H1 (cell line): ENCODE measurements around the gene CLIP4. TPM values are rescaled to one million over a fixed set of nuclear protein-coding genes. Genes with fewer than 3 reads are reported as not detected.

Experiments used
- CTCF ChIA-PET: fragments of 300-600 bp; sonication (Branson Sonifier 250); formaldehyde crosslinking; loops from one replicate; lab custom pipeline; 2021; ENCODE audit not compliant: partially characterized antibody; lab: Charles Lee
- POLR2A ChIA-PET: fragments of 300-600 bp; sonication (Branson Sonifier 250); formaldehyde crosslinking; loops from one replicate; lab custom pipeline; 2021; ENCODE audit warnings: inconsistent platforms; ENCODE audit not compliant: partially characterized antibody; lab: Charles Lee
- DNase-seq, 2 experiments: peaks; one replicate each; pipeline versions ENCODE4 v3.0.0 to v3.0.0-alpha.2; 2010 to 2022; ENCODE audit warnings: low spot score in 2 of 2, low read depth in 1 of 2, mixed read lengths in 1 of 2
- FAIRE-seq: peaks from 2 replicates; lab custom pipeline; 2011; peaks lifted over from hg19 to GRCh38; lab: Jason Lieb, UNC
- H2AFZ ChIP-seq: 2 replicates; pipeline ENCODE4 v1.8.1; 2012; ENCODE audit warnings: low read length, inconsistent platforms
- H2AK5ac ChIP-seq: 2 replicates; pipeline ENCODE4 v1.6.1; 2013; ENCODE audit warnings: low read depth, low read length
- H2BK120ac ChIP-seq: replicated peaks from 2 replicates; pipeline ENCODE3; 2013; ENCODE audit warnings: low read depth, low read length, inconsistent platforms
- H2BK12ac ChIP-seq: 2 replicates; pipeline ENCODE4 v1.6.1; 2013; ENCODE audit warnings: low read depth, low read length
- H2BK15ac ChIP-seq: 2 replicates; pipeline ENCODE4 v1.6.1; 2013; ENCODE audit warnings: low read length
- H2BK20ac ChIP-seq: 2 replicates; pipeline ENCODE4 v1.6.1; 2013; ENCODE audit warnings: low read length
- H2BK5ac ChIP-seq: 2 replicates; pipeline ENCODE4 v1.6.1; 2013; ENCODE audit warnings: low read depth, low read length
- H3K14ac ChIP-seq: 2 replicates; pipeline ENCODE4 v1.6.1; 2013; ENCODE audit warnings: inconsistent platforms; ENCODE audit not compliant: insufficient read length
- H3K18ac ChIP-seq: 2 replicates; pipeline ENCODE4 v1.6.1; 2013; ENCODE audit warnings: low read length; ENCODE audit errors: extremely low read depth
- H3K23ac ChIP-seq: 2 replicates; pipeline ENCODE4 v1.6.1; 2013; ENCODE audit warnings: inconsistent platforms; ENCODE audit not compliant: insufficient read length
- H3K23me2 ChIP-seq: 2 replicates; pipeline ENCODE4 v1.6.1; 2013; ENCODE audit warnings: low read depth, low read length
- H3K27ac ChIP-seq: 2 replicates; pipeline ENCODE4 v1.6.1; 2011; ENCODE audit warnings: low read depth, low read length, inconsistent platforms
- H3K27me3 ChIP-seq, 4 experiments: replicated peaks in 1 of 4; 1 replicate in 1 of 4; 2 replicates in 3 of 4; pipeline versions ENCODE4 v1.6.1 to v1.8.1; 2011 to 2013; ENCODE audit warnings: low read length in 3 of 4, mild to moderate bottlenecking in 3 of 4, inconsistent platforms in 2 of 4, mixed read lengths in 2 of 4, moderate library complexity in 1 of 4; ENCODE audit not compliant: control insufficient read depth in 3 of 4, insufficient read depth in 3 of 4; ENCODE audit errors: extremely low read depth in 1 of 4
- H3K36me3 ChIP-seq, 4 experiments: 2 replicates each; pipeline versions ENCODE4 v1.6.1 to v1.8.1; 2011 to 2013; ENCODE audit warnings: mild to moderate bottlenecking in 4 of 4, low read length in 3 of 4, moderate library complexity in 2 of 4, control low read depth in 1 of 4, inconsistent platforms in 1 of 4; ENCODE audit not compliant: insufficient read depth in 4 of 4, control insufficient read depth in 2 of 4
- H3K4ac ChIP-seq: replicated peaks from 2 replicates; pipeline ENCODE3; 2013; ENCODE audit warnings: low read length, low read depth, mixed read lengths, inconsistent platforms; ENCODE audit not compliant: insufficient read length
- H3K4me1 ChIP-seq, 4 experiments: replicated peaks in 1 of 4; 1 replicate in 1 of 4; 2 replicates in 3 of 4; pipeline versions ENCODE4 v1.6.1 to v1.8.1; 2011 to 2013; ENCODE audit warnings: low read length in 3 of 4, inconsistent platforms in 2 of 4, mixed read lengths in 1 of 4; ENCODE audit not compliant: insufficient read depth in 4 of 4, control insufficient read depth in 3 of 4
- H3K4me2 ChIP-seq, 2 experiments: 2 replicates each; pipeline versions ENCODE4 v1.6.1 to v1.8.1; 2011 to 2013; ENCODE audit warnings: low read depth in 2 of 2, low read length in 2 of 2, control low read depth in 1 of 2, inconsistent platforms in 1 of 2, mild to moderate bottlenecking in 1 of 2; ENCODE audit not compliant: insufficient read depth in 1 of 2
- H3K4me3 ChIP-seq, 4 experiments: fragments of 200-600, 300-600 bp in 1 of 4; sonication (generic), shearing (Covaris generic), sonication (Bioruptor Twin) in 1 of 4; 2 replicates each; pipeline versions ENCODE4 v1.5.1 to v1.8.1; 2011 to 2016; ENCODE audit warnings: low read length in 4 of 4, low read depth in 3 of 4, control low read depth in 2 of 4, inconsistent platforms in 2 of 4, mild to moderate bottlenecking in 2 of 4, mixed read lengths in 1 of 4, moderate library complexity in 1 of 4; ENCODE audit not compliant: insufficient read depth in 2 of 4; ENCODE audit errors: extremely low read depth in 1 of 4
- H3K56ac ChIP-seq: replicated peaks from 2 replicates; pipeline ENCODE3; 2013; ENCODE audit warnings: low read depth, mild to moderate bottlenecking, mixed read lengths, low read length, inconsistent platforms; ENCODE audit not compliant: insufficient read length
- H3K79me1 ChIP-seq: 2 replicates; pipeline ENCODE4 v1.6.1; 2013; ENCODE audit warnings: low read depth, low read length, control low read depth
- H3K79me2 ChIP-seq, 2 experiments: 2 replicates each; pipeline versions ENCODE4 v1.6.1 to v1.8.1; 2012 to 2013; ENCODE audit warnings: low read length in 2 of 2, mild to moderate bottlenecking in 2 of 2, inconsistent platforms in 1 of 2; ENCODE audit not compliant: insufficient read depth in 2 of 2, control insufficient read depth in 1 of 2
- H3K9ac ChIP-seq, 4 experiments: replicated peaks in 1 of 4; 1 replicate in 1 of 4; 2 replicates in 3 of 4; pipeline versions ENCODE4 v1.6.1 to v1.8.1; 2011 to 2013; ENCODE audit warnings: low read depth in 3 of 4, low read length in 3 of 4, control low read depth in 2 of 4, mild to moderate bottlenecking in 2 of 4, moderate library complexity in 2 of 4, inconsistent platforms in 1 of 4; ENCODE audit errors: extremely low read depth in 1 of 4
- H3K9me3 ChIP-seq, 2 experiments: 2 replicates each; pipeline versions ENCODE4 v1.6.1 to v1.8.1; 2012 to 2013; ENCODE audit warnings: mild to moderate bottlenecking in 2 of 2, moderate library complexity in 2 of 2, control low read depth in 1 of 2, inconsistent platforms in 1 of 2, low read depth in 1 of 2, low read length in 1 of 2, mixed read lengths in 1 of 2; ENCODE audit not compliant: insufficient read depth in 2 of 2
- H4K20me1 ChIP-seq, 2 experiments: replicated peaks in 1 of 2; 2 replicates each; pipeline versions ENCODE3 to v1.8.1; 2011 to 2013; ENCODE audit warnings: inconsistent platforms in 2 of 2, low read length in 2 of 2, mild to moderate bottlenecking in 1 of 2; ENCODE audit not compliant: insufficient read depth in 2 of 2, control insufficient read depth in 1 of 2
- H4K5ac ChIP-seq: 2 replicates; pipeline ENCODE4 v1.6.1; 2013; ENCODE audit warnings: low read length, low read depth, mixed read lengths, inconsistent platforms; ENCODE audit not compliant: insufficient read length
- H4K8ac ChIP-seq: 2 replicates; pipeline ENCODE4 v1.8.0; 2013; ENCODE audit warnings: mild to moderate bottlenecking, moderate library complexity, low read length, inconsistent platforms; ENCODE audit not compliant: insufficient read depth; ENCODE audit errors: extremely low read depth
- H4K91ac ChIP-seq: replicated peaks from 2 replicates; pipeline ENCODE3; 2013; ENCODE audit warnings: low read length, mixed read lengths, inconsistent platforms; ENCODE audit not compliant: insufficient read length
- CREB1 ChIP-seq: IDR thresholded peaks from 2 replicates; pipeline ENCODE4 v1.6.1; 2012; ENCODE audit warnings: inconsistent platforms
- JUND ChIP-seq: IDR thresholded peaks from 2 replicates; pipeline ENCODE4 v1.6.1; 2011; ENCODE audit warnings: mild to moderate bottlenecking, improper control_type of control experiment, low read length
- KDM4A ChIP-seq: IDR thresholded peaks from one replicate; pipeline ENCODE4 v1.7.1; 2012; ENCODE audit warnings: low read depth, mild to moderate bottlenecking, moderate library complexity, low read length, inconsistent platforms; ENCODE audit not compliant: severe bottlenecking
- RAD21 ChIP-seq, 2 experiments: IDR thresholded peaks in 1 of 2; conservative IDR thresholded peaks in 1 of 2; 2 replicates each; pipeline ENCODE4 v1.6.1; 2011; ENCODE audit warnings: low read depth in 2 of 2, low read length in 2 of 2, improper control_type of control experiment in 1 of 2, inconsistent platforms in 1 of 2, mild to moderate bottlenecking in 1 of 2, moderate library complexity in 1 of 2
- RNF2 ChIP-seq: fragments of 200-900, 300-1000 bp; sonication (generic); IDR thresholded peaks from 2 replicates; pipeline ENCODE4 v1.7.1; 2016; ENCODE audit warnings: borderline replicate concordance, low read depth, mild to moderate bottlenecking, antibody characterized with exemption, low read length; ENCODE audit not compliant: poor library complexity, severe bottlenecking; ENCODE audit errors: missing control alignments
- SIRT6 ChIP-seq: IDR thresholded peaks from one replicate; pipeline ENCODE4 v1.7.1; 2012; ENCODE audit warnings: low read length, inconsistent platforms
- SP2 ChIP-seq: IDR thresholded peaks from 2 replicates; pipeline ENCODE4 v1.6.1; 2012; ENCODE audit warnings: mild to moderate bottlenecking, low read length, inconsistent platforms
- TAF1 ChIP-seq: IDR thresholded peaks from 2 replicates; pipeline ENCODE4 v1.6.1; 2011; ENCODE audit warnings: mild to moderate bottlenecking, low read depth, low read length
- ZNF274 ChIP-seq: IDR thresholded peaks from 2 replicates; pipeline ENCODE4 v1.7.0; 2012; ENCODE audit warnings: low read length, borderline replicate concordance; ENCODE audit errors: extremely low read depth
- WGBS, 2 experiments: shearing (Covaris generic) in 1 of 2; methylation state at CpG; one replicate each; pipeline versions ENCODE4 v1.1.6 to v1.1.7; 2013 to 2015; ENCODE audit warnings: low lambda C conversion rate in 2 of 2, mixed read lengths in 2 of 2, inconsistent platforms in 1 of 2, low coverage in 1 of 2, missing lambda C conversion rate in 1 of 2; ENCODE audit not compliant: insufficient replicate concordance in 2 of 2, insufficient coverage in 1 of 2, insufficient read length in 1 of 2; ENCODE audit errors: extremely low coverage in 1 of 2, missing lambda C conversion rate in 1 of 2; 5-methylcytosine and 5-hydroxymethylcytosine counted together
- polyA plus RNA-seq, 7 experiments: library from polyadenylated mRNA; depleted of rRNA in 3 of 7; stranded (reverse) in 5 of 7; unstranded in 2 of 7; fragments of >200 nt in 5 of 7; fragments of 200-250 nt in 2 of 7; gene quantifications; 1 replicate in 5 of 7; 2 replicates in 1 of 7; 4 replicates in 1 of 7; pipeline versions ENCODE4 v1.2.1 to v1.2.3, GENCODE V29; 2011 to 2013; ENCODE audit warnings: missing spikeins in 2 of 7, mixed read lengths in 2 of 7
- total RNA-seq: library from RNA; stranded (reverse); fragmentation: NEBNext Ultra II Directional; extraction: Animal tissue kit (Norgen Biotek cat#: 25700); gene quantifications from 2 replicates; pipeline ENCODE4 v1.2.1, GENCODE V29; 2021
- TF ChIP-seq, protein P1 (sequence below): IDR thresholded peaks from 2 replicates; pipeline ENCODE4 v1.6.1; 2012; ENCODE audit warnings: inconsistent platforms

Gene CLIP4
- total and polyA plus RNA-seq, 2 of the 8 experiments (the other 6 are each of a cell fraction or from before 2014, with no cell fraction given): 0.08 to 0.09 TPM

DNA sequence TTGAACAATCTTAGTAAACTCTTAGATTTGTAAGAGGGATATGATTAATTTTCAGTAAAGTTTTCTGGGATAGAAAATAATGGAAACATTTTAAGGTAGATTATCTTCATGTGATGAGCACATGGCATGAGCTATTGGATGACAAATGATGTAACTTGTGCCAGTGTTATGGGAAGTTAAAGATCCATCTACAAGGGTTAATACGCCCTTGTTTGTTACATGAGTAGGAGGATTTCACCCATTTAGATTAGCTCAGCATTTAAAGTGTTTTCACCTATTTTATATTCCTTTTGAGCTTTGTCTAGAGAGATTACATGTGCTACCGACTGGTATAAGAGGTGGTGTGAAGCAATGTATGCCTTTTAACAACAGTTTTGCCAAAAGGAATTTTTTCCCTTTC, 5.6 kb downstream of the CLIP4 start:
- no peak overlapping the region for H3K4me3 ChIP-seq
- H3K18ac ChIP-seq: no peak overlapping the region
- TF ChIP-seq KDM4A (no peak), JUND (no peak), SIRT6 (no peak), SP2 (no peak), CREB1 (no peak), RNF2 (no peak), ZNF274 (no peak), RAD21 (IDR thresholded peaks at IDR 0.05 in 1 of 2, conservative IDR thresholded peaks at IDR 0.05 in 1 of 2; ENCODE audit: low read depth in 2 of 2, low read length in 2 of 2) (no peak), TAF1 (no peak)
- TF ChIP-seq, protein P1, sequence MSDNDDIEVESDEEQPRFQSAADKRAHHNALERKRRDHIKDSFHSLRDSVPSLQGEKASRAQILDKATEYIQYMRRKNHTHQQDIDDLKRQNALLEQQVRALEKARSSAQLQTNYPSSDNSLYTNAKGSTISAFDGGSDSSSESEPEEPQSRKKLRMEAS: no peak
- H3K9me3 ChIP-seq: no peaks in the 10 kb centered on the region
- H3K27me3 ChIP-seq: peaks cover 11 to 16% (median 13%) of the 10 kb centered on the region in 4 experiments
- H2BK120ac ChIP-seq: no peak overlapping the region
- H3K79me2 ChIP-seq: no peaks in the 10 kb centered on the region
- no peak overlapping the region for H4K8ac ChIP-seq
- POLR2A ChIA-PET: no interaction called here
- H2AFZ ChIP-seq: no peak overlapping the region
- H3K4me2 ChIP-seq: no peak overlapping the region
- no peak overlapping the region for H4K5ac ChIP-seq
- H3K27ac ChIP-seq: no peak overlapping the region
- no peak overlapping the region for H2BK20ac ChIP-seq
- H3K56ac ChIP-seq: no peak overlapping the region
- 90% methylated on average over 2 of the region's 2 CpGs; no CpG with 5 or more reads in 1 of the 2 experiments for WGBS, 2 experiments
- H3K4ac ChIP-seq: no peak overlapping the region
- H3K9ac ChIP-seq: no peak overlapping the region
- no peak overlapping the region for H3K14ac ChIP-seq
- no peaks in the 10 kb centered on the region; a peak in 1 of 8 replicates for H3K36me3 ChIP-seq
- H3K23me2 ChIP-seq: peaks cover 3% of the 10 kb centered on the region; the same call in 1 of the 2 replicates
- peaks cover 0 to 5% (median 0%) of the 10 kb centered on the region in 4 experiments; a peak in 1 of 7 replicates for H3K4me1 ChIP-seq
- no peak overlapping the region for H4K91ac ChIP-seq
- CTCF ChIA-PET: no interaction called here
- no peak overlapping the region for H2BK12ac ChIP-seq
- no peak overlapping the region for H2BK15ac ChIP-seq
- H2BK5ac ChIP-seq: no peak overlapping the region
- H3K79me1 ChIP-seq: no peaks in the 10 kb centered on the region
- H3K23ac ChIP-seq: no peak overlapping the region
- H4K20me1 ChIP-seq: no peaks in the 10 kb centered on the region
- DNase-seq (no peak), FAIRE-seq (no peak)
- H2AK5ac ChIP-seq: no peak overlapping the region
